ENCODE results near the gene NRTN.

NRTN gene

DNA sequence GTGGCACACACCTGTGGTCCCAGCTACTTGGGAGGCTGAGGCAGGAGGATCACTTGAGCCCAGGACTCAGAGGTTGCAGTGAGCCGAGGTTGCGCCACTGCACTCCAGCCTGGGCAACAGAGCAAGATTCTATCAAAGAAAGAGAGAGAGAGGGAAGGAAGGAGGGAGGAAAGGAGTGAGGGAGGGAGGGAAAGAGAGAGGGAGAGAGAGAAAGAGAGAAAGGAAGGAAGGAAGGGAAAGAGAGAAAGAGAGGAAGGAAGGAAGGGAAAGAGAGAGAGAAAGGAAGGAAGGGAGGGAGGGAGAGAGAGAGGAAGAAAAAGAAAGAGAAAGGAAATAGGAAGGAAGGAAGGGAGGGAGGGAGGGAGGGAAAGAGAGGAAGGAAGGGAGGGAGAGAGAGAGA, 12.4 kb downstream of the NRTN start:
- no peak for DNase-seq

DNA sequence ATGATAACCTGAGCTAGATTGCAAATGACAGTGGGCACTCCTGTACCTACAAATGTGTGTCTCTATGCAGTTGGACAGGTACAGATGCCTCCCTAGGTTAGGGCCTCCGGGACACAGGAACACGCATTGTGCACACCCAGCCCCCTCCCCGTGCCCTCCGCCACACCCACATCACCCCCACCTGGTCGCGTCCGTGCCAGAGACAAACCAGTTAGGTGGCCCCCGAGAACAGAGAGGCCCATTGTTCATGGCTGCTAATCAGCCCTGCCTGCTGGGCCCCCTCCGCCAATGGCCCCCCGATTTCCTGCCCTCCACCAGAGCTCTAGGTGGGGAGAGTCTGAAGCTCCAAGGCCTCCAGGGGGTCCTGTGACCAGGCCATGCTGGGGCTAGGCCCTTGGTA, 13.7 kb downstream of the NRTN start:
- DNase-seq = no peak

DNA sequence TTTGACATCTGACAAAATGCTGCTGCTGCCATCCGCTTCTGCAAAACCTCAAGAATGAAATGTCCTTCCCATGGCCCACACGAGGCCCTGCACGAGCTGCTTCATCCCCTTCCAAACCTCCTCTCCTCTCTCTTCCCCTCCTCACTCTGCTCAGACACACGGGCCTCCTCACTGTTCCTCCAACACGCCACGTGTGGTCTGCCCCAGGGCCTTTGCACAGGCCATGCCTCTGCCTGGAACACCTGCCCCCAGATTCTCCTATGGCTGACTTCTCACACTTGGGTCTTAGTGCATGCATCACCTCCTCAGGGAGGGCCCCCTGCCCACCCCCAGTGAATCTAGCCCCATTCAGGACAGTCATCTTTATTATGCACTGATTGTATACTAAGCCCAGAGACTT, 15.9 kb downstream of the NRTN start:
- DNase-seq = no peak

GRCh38 chr19:5821521-5822180, 16.8 kb downstream of the NRTN start:
- DNase-seq = no peak

GRCh38 chr19:5822181-5822844, 17.4 kb downstream of the NRTN start:
- no peak for DNase-seq

- DNase-seq = no peak
These were observed 18.9 kb downstream of the NRTN start for GRCh38 chr19:5823579-5824281.

- DNase-seq = no peak
These were observed 19.9 kb downstream of the NRTN start for GRCh38 chr19:5824751-5825150.

GRCh38 chr19:5825178-5825577, 20.3 kb downstream of the NRTN start:
- DNase-seq = no peak

DNA sequence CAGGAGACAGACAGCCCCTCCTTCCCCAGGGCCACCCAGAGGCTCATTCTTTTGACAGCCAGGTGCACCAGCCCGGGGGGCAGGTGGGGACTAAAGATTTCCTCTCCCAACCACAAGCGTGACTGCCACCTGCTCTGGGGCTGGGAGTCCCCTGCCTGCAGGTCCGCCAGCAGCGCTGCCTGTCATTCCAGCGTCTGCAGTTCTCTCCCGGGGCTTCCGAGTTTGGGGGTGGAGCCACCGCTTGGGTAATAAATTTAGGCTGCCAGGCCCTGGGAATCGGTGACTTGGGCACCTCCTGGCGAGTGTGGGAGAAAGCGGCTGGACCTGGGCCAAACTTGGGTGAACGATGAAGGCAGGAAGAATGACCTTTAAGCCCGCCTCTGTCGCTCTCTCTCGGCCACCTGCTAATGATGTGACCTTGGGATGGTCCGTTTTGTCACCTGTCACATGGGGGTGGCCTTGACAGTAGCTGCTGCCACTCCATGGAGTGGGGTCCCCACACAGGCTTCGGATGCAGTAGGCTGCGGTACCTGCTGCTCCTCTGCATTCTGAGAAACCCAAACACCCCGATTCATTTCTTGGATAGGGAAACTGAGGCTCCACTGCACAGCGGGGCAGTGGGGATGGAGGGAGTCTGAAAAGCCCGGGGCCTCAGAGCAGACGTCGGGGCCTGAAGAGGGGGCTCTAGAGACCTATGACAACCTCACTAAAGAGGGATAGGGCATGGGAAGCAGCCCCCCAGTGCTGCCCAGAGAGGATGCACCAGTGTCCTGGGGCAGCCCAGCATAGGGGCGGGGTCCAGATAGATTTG, 21.9 kb downstream of the NRTN start:
- DNase-seq = no peak

- no peak for DNase-seq
These were observed 22.5 kb downstream of the NRTN start for GRCh38 chr19:5827342-5827890.

- DNase-seq = peak; percentile 90 to 94
These were observed 23.2 kb downstream of the NRTN start for GRCh38 chr19:5827891-5828660.

DNA sequence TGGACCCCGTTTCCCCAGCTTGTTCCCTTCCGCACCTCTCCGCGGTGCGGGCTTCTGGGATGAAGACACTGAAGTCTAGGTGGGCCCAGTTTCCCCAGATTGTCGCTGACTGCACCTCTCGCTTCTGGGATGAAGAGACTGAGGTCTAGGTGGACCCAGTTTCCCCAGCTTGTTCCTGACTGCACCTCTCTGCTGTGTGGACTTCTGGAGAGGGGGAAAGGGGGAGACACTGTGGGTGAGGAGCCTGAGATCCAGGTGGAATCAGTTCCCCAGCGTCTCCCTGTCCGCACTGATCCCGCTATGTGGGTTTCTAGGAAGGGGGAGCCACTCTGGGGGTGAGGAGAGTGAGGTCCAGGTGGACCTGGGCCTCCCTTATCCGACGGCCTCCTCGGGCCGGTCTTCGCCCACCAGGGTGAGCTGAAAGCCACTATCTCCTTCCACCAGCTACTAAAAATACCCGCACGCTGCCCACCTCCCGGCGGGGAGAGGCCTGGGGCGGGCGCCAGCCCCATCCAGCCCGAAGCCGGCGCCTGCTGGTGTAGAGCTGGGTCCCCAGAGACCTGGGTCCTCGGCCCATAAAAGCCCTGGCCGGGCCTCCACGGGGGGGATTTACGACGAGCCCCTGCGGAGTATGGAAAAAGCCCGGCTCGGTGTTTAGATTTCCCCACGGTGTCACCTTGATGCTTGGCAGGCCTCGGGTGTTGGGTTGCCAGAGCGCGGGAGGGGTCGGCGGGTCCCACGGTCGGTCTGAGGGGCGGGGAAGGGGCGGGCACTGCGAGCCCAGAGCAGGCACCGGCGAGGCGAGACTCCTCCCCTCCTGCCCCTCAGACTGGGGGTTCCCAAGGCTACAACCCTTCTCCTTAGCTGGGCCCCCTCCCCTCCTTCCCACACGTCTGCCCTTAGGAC, 24.0 kb downstream of the NRTN start:
- no peak for DNase-seq

DNA sequence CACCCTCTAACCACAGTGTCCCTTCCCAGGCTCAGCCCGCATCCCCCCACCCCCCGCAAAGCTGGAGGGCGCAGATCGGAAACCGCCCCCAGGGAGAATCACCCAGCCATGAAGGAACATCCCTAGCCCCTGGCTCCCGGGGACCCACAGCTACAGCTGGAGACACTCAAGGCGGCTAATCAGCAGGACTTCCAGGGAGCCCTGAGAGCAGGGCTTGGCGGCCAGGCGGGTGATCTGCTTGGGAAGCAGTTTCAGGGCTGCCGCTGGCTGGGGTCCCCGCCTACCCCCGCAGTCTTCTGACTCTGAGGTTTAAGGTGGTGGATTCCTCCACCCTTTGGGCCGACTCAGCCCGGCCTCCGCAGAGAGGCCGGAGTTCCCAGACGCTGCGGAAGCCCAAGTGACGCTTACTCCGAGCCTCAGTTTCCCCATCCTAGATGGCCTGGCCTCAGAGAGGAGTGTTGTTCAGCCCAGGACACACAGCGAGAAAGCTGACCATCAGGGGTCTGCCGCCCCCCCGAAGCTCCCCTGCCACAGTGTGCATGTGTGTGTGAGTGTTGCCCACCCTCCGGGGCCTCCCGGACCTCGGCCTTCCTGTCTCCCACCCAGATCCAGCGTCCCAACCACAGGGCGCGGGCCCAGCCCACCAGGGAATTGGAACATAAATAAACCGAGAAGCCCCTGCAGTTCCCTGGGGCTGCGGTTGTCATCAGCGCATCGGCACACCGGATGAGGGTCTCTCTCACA, 24.9 kb downstream of the NRTN start:
- no peak for DNase-seq

- DNase-seq = no peak
These were observed 26.3 kb downstream of the NRTN start for GRCh38 chr19:5831159-5831558.

- DNase-seq = no peak
These were observed 27.2 kb downstream of the NRTN start for GRCh38 chr19:5832061-5832460.

DNA sequence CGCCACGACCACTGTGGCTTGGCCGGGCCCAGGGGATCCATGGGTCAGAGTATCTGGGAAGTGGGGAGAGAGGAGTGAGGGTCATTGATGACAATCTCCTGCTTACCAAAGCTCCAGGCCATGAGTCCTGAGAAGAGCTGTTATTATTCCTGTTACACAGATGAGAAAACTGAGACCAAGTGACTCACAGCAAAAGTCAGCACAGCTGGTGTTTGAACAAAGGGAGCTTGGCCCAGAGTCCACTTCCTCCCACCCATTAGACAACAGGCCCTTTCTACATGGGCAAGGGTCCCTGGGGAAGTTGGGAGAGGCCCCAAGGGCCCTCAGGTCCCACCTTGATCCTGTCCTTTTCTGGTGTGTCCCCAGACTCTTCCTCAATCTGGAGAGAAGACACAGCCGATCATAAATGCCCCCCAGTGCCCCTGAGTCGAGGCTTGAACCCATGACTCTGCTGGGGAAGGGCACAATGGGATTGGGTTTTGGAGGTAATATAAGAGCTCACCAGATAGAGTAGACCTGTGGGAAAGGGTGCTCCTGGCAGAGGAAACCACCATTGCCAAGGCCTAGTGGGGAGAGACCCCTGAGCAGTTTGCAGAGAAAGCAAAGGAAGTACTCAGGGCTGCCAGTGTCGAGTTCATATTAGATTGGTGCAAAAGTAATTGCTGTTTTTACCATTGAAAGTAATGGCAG, 27.8 kb downstream of the NRTN start:
- no peak for DNase-seq

GRCh38 chr19:5837761-5838352, 33.0 kb downstream of the NRTN start:
- no peak for DNase-seq

GRCh38 chr19:5838353-5839064, 33.6 kb downstream of the NRTN start:
- DNase-seq = no peak

Measured in AML-193 (cell line).